HCT116 (cell line): ENCODE data around the gene AMZ1. TPM values are rescaled to one million over a fixed set of nuclear protein-coding genes. Genes with fewer than 3 reads are reported as not detected.

Experiments used
- ATAC-seq: fragments of 200-7000 bp; cut with Tn5 transposase; 2 replicates; pipeline ENCODE4 v1.9.1; 2020; ENCODE audit warnings: mild to moderate bottlenecking, moderate library complexity
- BruUV-seq: library from RNA; stranded (reverse); fragments of 400-500 nt; replicated peaks from 2 replicates; lab custom pipeline; 2021; lab: Mats Ljungman, UMichigan
- CTCF ChIA-PET: fragments of 300-600 bp; sonication (Branson Sonifier 250); formaldehyde crosslinking; loops from one replicate; lab custom pipeline; 2021; ENCODE audit warnings: antibody characterized with exemption; lab: Charles Lee
- POLR2A ChIA-PET: fragments of 300-600, 350-600 bp; sonication (Branson Sonifier 250); formaldehyde crosslinking; loops from one replicate; lab custom pipeline; 2021; ENCODE audit warnings: antibody characterized with exemption; lab: Charles Lee
- RAD21 ChIA-PET, 2 experiments: fragments of 300-600 bp; sonication (Branson Sonifier 250); formaldehyde crosslinking; loops; one replicate each; lab custom pipeline; 2023; ENCODE audit warnings: low total read pairs in 2 of 2; ENCODE audit not compliant: uncharacterized antibody in 2 of 2, unreplicated experiment in 2 of 2, low non-redundant PET in 1 of 2; lab: Charles Lee
- DNase-seq: peaks from one replicate; pipeline ENCODE4 v3.0.0-alpha.2; 2010; ENCODE audit warnings: low read depth, low spot score
- H2AFZ ChIP-seq: fragments of 200-600 bp; shearing (Covaris generic), sonication (generic); 2 replicates; pipeline ENCODE4 v1.6.1; 2017; ENCODE audit warnings: low read depth, mixed run types, mixed read lengths, antibody characterized with exemption, low read length; ENCODE audit not compliant: poor library complexity, severe bottlenecking
- H3K27ac ChIP-seq: 2 replicates; pipeline ENCODE4 v1.5.1; 2012; ENCODE audit warnings: low read depth, low read length
- H3K27me3 ChIP-seq: fragments of 200-600 bp; sonication (generic); 2 replicates; pipeline ENCODE4 v1.6.1; 2016; ENCODE audit warnings: mixed run types, low read length, mixed read lengths; ENCODE audit not compliant: insufficient read depth
- H3K36me3 ChIP-seq, 2 experiments: fragments of 200-500 bp in 1 of 2; fragments of 200-600 bp in 1 of 2; sonication (Bioruptor generic) in 1 of 2; sonication (generic) in 1 of 2; 2 replicates each; pipeline versions ENCODE4 v1.5.1 to v1.6.1; 2014 to 2016; ENCODE audit warnings: low read length in 2 of 2, inconsistent platforms in 1 of 2, mixed read lengths in 1 of 2, mixed run types in 1 of 2; ENCODE audit not compliant: insufficient read depth in 2 of 2, control insufficient read depth in 1 of 2
- H3K4me1 ChIP-seq, 2 experiments: fragments of 200-600 bp in 1 of 2; sonication (generic) in 1 of 2; 2 replicates each; pipeline versions ENCODE4 v1.5.1 to v1.6.1; 2012 to 2017; ENCODE audit warnings: low read length in 2 of 2, inconsistent platforms in 1 of 2, mild to moderate bottlenecking in 1 of 2, mixed read lengths in 1 of 2, mixed run types in 1 of 2, moderate library complexity in 1 of 2; ENCODE audit not compliant: insufficient read depth in 2 of 2, control insufficient read depth in 1 of 2
- H3K4me2 ChIP-seq: fragments of 200-600 bp; sonication (generic); 2 replicates; pipeline ENCODE4 v1.6.1; 2017; ENCODE audit warnings: mixed run types, low read length, mixed read lengths
- H3K4me3 ChIP-seq, 2 experiments: fragments of 200-600 bp in 1 of 2; sonication (generic) in 1 of 2; replicated peaks in 1 of 2; 2 replicates each; pipeline ENCODE4 v1.5.1; 2011 to 2016; ENCODE audit warnings: low read length in 2 of 2, control low read depth in 1 of 2, low read depth in 1 of 2, mild to moderate bottlenecking in 1 of 2, mixed read lengths in 1 of 2, mixed run types in 1 of 2
- H3K79me2 ChIP-seq: fragments of 200-600 bp; sonication (generic); 2 replicates; pipeline ENCODE4 v1.6.1; 2017; ENCODE audit warnings: mild to moderate bottlenecking, mixed run types, low read length, moderate library complexity, mixed read lengths; ENCODE audit not compliant: insufficient read depth
- H3K9ac ChIP-seq: fragments of 200-600 bp; sonication (generic); 2 replicates; pipeline ENCODE4 v1.6.1; 2016; ENCODE audit warnings: low read length, mixed read lengths
- H3K9me2 ChIP-seq: fragments of 200-600 bp; sonication (generic), shearing (Covaris generic); 2 replicates; pipeline ENCODE4 v1.6.1; 2017; ENCODE audit warnings: mixed run types, mild to moderate bottlenecking, moderate library complexity; ENCODE audit not compliant: insufficient read depth
- H3K9me3 ChIP-seq, 2 experiments: fragments of 200-500 bp in 1 of 2; fragments of 200-600 bp in 1 of 2; sonication (Bioruptor generic) in 1 of 2; sonication (generic) in 1 of 2; 2 replicates each; pipeline ENCODE4 v1.6.1; 2014 to 2017; ENCODE audit warnings: low read length in 2 of 2, mixed read lengths in 2 of 2, inconsistent platforms in 1 of 2, low read depth in 1 of 2, mild to moderate bottlenecking in 1 of 2, mixed run types in 1 of 2, moderate library complexity in 1 of 2; ENCODE audit not compliant: control insufficient read depth in 1 of 2, insufficient read depth in 1 of 2
- H4K20me1 ChIP-seq: fragments of 200-600 bp; sonication (generic), shearing (Covaris generic); 2 replicates; pipeline ENCODE4 v1.6.1; 2017; ENCODE audit warnings: mixed run types, mild to moderate bottlenecking, moderate library complexity; ENCODE audit not compliant: insufficient read depth
- CEBPB ChIP-seq: IDR thresholded peaks from 2 replicates; pipeline ENCODE4 v1.6.1; 2012; ENCODE audit warnings: low read depth
- EGR1 ChIP-seq: IDR thresholded peaks from 2 replicates; pipeline ENCODE4 v1.6.1; 2012; ENCODE audit warnings: low read depth
- ELF1 ChIP-seq: IDR thresholded peaks from 2 replicates; pipeline ENCODE4 v1.6.1; 2012; ENCODE audit warnings: low read depth, borderline replicate concordance
- POLR2A ChIP-seq: IDR thresholded peaks from 2 replicates; pipeline ENCODE4 v1.7.0; 2011; ENCODE audit warnings: borderline replicate concordance; ENCODE audit not compliant: insufficient read depth, insufficient read length; ENCODE audit errors: extremely low read depth
- RAD21 ChIP-seq: IDR thresholded peaks from 2 replicates; pipeline ENCODE4 v1.6.1; 2012; ENCODE audit warnings: low read depth, mild to moderate bottlenecking
- SP1 ChIP-seq: IDR thresholded peaks from 2 replicates; pipeline ENCODE4 v1.6.1; 2012; ENCODE audit warnings: low read depth
- SRF ChIP-seq: IDR thresholded peaks from 2 replicates; pipeline ENCODE4 v1.6.1; 2012; ENCODE audit warnings: low read depth
- YY1 ChIP-seq: IDR thresholded peaks from 2 replicates; pipeline ENCODE4 v1.6.1; 2011; ENCODE audit warnings: low read length, low read depth, moderate library complexity, mild to moderate bottlenecking; ENCODE audit not compliant: insufficient replicate concordance; ENCODE audit errors: extremely low read depth
- ZBTB33 ChIP-seq: IDR thresholded peaks from 2 replicates; pipeline ENCODE4 v1.6.1; 2011; ENCODE audit warnings: mild to moderate bottlenecking, low read length, moderate library complexity; ENCODE audit not compliant: insufficient replicate concordance; ENCODE audit errors: extremely low read depth
- ZNF274 ChIP-seq: fragments of 200-500 bp; sonication (Bioruptor generic); IDR thresholded peaks from 2 replicates; pipeline ENCODE4 v1.6.1; 2014; ENCODE audit warnings: mild to moderate bottlenecking, low read depth, low read length, inconsistent platforms
- intact Hi-C: fragments of 100-400 bp; cut with micrococcal nuclease; formaldehyde crosslinking; loops from 2 replicates; pipeline ENCODE4 v1.10.0; 2022
- total RNA-seq: library from RNA; stranded (reverse); gene quantifications from one replicate; pipeline ENCODE4 v1.2.1, GENCODE V29; 2021; ENCODE audit not compliant: unreplicated experiment

AMZ1 gene
- total RNA-seq, 1 experiment from 2014 or later: not detected

- CTCF ChIA-PET: no interaction called here
- no peak overlapping the region for H2AFZ ChIP-seq
- intact Hi-C loops: loop anchor here (10.0 kb wide), 1 partner anchor 121 kb away; no protein-coding TSS in a partner anchor
These were observed 1.9 kb upstream of the AMZ1 start for GRCh38 chr7:2686101-2686500.

DNA sequence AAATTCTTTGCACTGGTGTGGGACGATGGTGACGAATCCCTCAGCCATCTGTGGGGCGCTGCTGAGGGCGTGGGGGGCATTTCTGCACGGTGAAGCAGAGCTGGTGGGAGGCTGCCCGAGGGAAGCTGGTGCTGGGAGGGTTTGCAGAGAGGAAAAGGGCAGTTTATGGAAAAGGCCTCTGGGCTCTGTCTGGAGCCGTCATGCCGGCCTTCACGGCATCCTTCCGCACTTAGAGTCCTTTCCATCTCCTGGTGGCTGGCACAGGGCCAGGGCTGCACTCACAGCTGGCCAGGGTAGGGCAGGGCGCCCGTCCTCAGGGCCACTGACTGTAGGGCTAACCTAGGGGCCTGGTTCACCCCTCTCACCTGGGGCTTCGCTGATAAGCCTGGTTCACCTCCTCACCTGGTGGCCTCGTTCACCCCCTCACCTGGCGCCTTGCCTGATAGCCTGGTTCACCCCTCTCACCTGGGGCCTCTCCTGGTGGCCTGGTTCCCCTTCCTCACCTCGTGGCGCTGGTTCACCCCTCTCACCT, 598 bp upstream of the AMZ1 start:
- ATAC-seq (no peak; the same call in 1 of the 2 replicates), DNase-seq (no peak)
- Histone ChIP-seq H3K27me3 (no peaks in the 10 kb centered on the region), H3K79me2 (no peaks in the 10 kb centered on the region), H2AFZ (no peak overlapping the region), H3K9me2 (no peaks in the 10 kb centered on the region), H4K20me1 (no peaks in the 10 kb centered on the region), H3K9me3 (no peaks in the 10 kb centered on the region), H3K9ac (no peak overlapping the region)
- RAD21 ChIA-PET: no interaction called here
- intact Hi-C loops: loop anchor here (10.0 kb wide), 1 partner anchor 123 kb away; no protein-coding TSS in a partner anchor
- TF ChIP-seq EGR1 (no peak), YY1 (no peak), ZBTB33 (no peak), SP1 (no peak), RAD21 (no peak)
- TF ChIP-seq, all 23 proteins: peak for 0
- Histone ChIP-seq H3K4me2 (no peak overlapping the region), H3K27ac (no peak overlapping the region), H3K4me3 (no peak overlapping the region), H3K36me3 (no peaks in the 10 kb centered on the region), H3K4me1 (peaks cover 10 to 17% of the 10 kb centered on the region in 2 experiments; a peak in 3 of 4 replicates)
- no TSS peak for BruUV-seq
- ChIA-PET CTCF (no interaction called here), POLR2A (no interaction called here)

More at GRCh38 chr7:2686101-2686500, 1.9 kb upstream of the AMZ1 start:
- peaks cover 7 to 17% of the 10 kb centered on the region in 2 experiments; a peak in 3 of 4 replicates for H3K4me1 ChIP-seq
- POLR2A ChIA-PET: no interaction called here
- H3K4me2 ChIP-seq: no peak overlapping the region
- H3K27me3 ChIP-seq: no peaks in the 10 kb centered on the region
- no peak overlapping the region for H3K27ac ChIP-seq
- H3K4me3 ChIP-seq: no peak overlapping the region
- no peak for DNase-seq
- no peaks in the 10 kb centered on the region for H4K20me1 ChIP-seq
- no TSS peak for BruUV-seq
- TF ChIP-seq ZNF274 (no peak), YY1 (no peak), SRF (no peak), POLR2A (no peak), CEBPB (no peak), EGR1 (no peak), ELF1 (no peak), RAD21 (no peak)
- TF ChIP-seq, all 23 proteins: peak for 0
- Histone ChIP-seq H3K9me2 (no peaks in the 10 kb centered on the region), H3K79me2 (no peaks in the 10 kb centered on the region), H3K9me3 (no peaks in the 10 kb centered on the region), H3K36me3 (no peaks in the 10 kb centered on the region), H3K9ac (no peak overlapping the region)
- ATAC-seq: no peak
- RAD21 ChIA-PET: no interaction called here
